Endothelial cell of umbilical vein (primary cell): Measurements from ENCODE around the gene SPSB3. TPM values are rescaled to one million over a fixed set of nuclear protein-coding genes. Genes with fewer than 3 reads are reported as not detected.

Source experiments
- BruUV-seq: library from RNA; stranded (reverse); fragments of 400-500 nt; replicated peaks from 2 replicates; lab custom pipeline; 2021; lab: Mats Ljungman, UMichigan
- CTCF ChIA-PET: fragments of 300-600, 350-600 bp; sonication (Branson Sonifier 250); formaldehyde crosslinking; loops from one replicate; lab custom pipeline; 2021; ENCODE audit warnings: antibody characterized with exemption, inconsistent platforms; lab: Charles Lee
- POLR2A ChIA-PET: fragments of 300-600, 350-600 bp; sonication (Branson Sonifier 250); formaldehyde crosslinking; loops from one replicate; lab custom pipeline; 2021; ENCODE audit warnings: antibody characterized with exemption, inconsistent platforms; lab: Charles Lee
- DNase-seq: peaks from one replicate; pipeline ENCODE4 v3.0.0-alpha.2; 2011; ENCODE audit warnings: low read depth, low spot score
- FAIRE-seq: peaks from 2 replicates; lab custom pipeline; 2011; peaks lifted over from hg19 to GRCh38; lab: Jason Lieb, UNC
- H2AFZ ChIP-seq: 2 replicates; pipeline ENCODE4 v1.6.0; 2012; ENCODE audit warnings: low read depth, low read length, control low read depth, inconsistent platforms
- H3K27ac ChIP-seq: 2 replicates; pipeline ENCODE4 v1.5.1; 2011; ENCODE audit warnings: low read depth, mild to moderate bottlenecking, control low read depth, low read length, moderate library complexity; ENCODE audit not compliant: insufficient read depth
- H3K27me3 ChIP-seq, 2 experiments: 2 replicates each; pipeline versions ENCODE4 v1.6.0 to v1.6.1; 2011; ENCODE audit warnings: low read length in 2 of 2, mixed read lengths in 1 of 2; ENCODE audit not compliant: control insufficient read depth in 2 of 2, insufficient read depth in 2 of 2
- H3K36me3 ChIP-seq, 2 experiments: 2 replicates in 1 of 2; 3 replicates in 1 of 2; pipeline ENCODE4 v1.5.1; 2011; ENCODE audit warnings: low read length in 2 of 2, mild to moderate bottlenecking in 1 of 2, moderate library complexity in 1 of 2; ENCODE audit not compliant: control insufficient read depth in 2 of 2, insufficient read depth in 2 of 2; ENCODE audit errors: extremely low read depth in 1 of 2
- H3K4me1 ChIP-seq: 3 replicates; pipeline ENCODE4 v1.5.1; 2011; ENCODE audit warnings: mild to moderate bottlenecking, low read length; ENCODE audit not compliant: control insufficient read depth, insufficient read depth; ENCODE audit errors: extremely low read depth
- H3K4me2 ChIP-seq: 2 replicates; pipeline ENCODE4 v1.6.1; 2011; ENCODE audit warnings: low read length, control low read depth, mixed read lengths; ENCODE audit not compliant: insufficient read depth
- H3K4me3 ChIP-seq, 3 experiments: fragments of 200-600 bp in 1 of 3; sonication (generic), shearing (Covaris generic) in 1 of 3; replicated peaks in 1 of 3; 2 replicates each; pipeline ENCODE4 v1.5.1; 2011 to 2016; ENCODE audit warnings: control low read depth in 3 of 3, low read length in 3 of 3, mild to moderate bottlenecking in 2 of 3, inconsistent platforms in 1 of 3, low read depth in 1 of 3, moderate library complexity in 1 of 3; ENCODE audit not compliant: insufficient read depth in 1 of 3
- H3K79me2 ChIP-seq: 2 replicates; pipeline ENCODE4 v1.6.0; 2012; ENCODE audit warnings: low read length, inconsistent platforms; ENCODE audit not compliant: control insufficient read depth, insufficient read depth
- H3K9ac ChIP-seq: replicated peaks from 2 replicates; pipeline ENCODE3; 2011; ENCODE audit warnings: low read length, control low read depth; ENCODE audit not compliant: insufficient read depth; ENCODE audit errors: extremely low read depth
- H3K9me1 ChIP-seq: replicated peaks from 3 replicates; pipeline ENCODE4 v1.6.0; 2011; ENCODE audit warnings: mild to moderate bottlenecking, low read length; ENCODE audit not compliant: control insufficient read depth, insufficient read depth; ENCODE audit errors: extremely low read depth
- H3K9me3 ChIP-seq: replicated peaks from 2 replicates; pipeline ENCODE4 v1.5.1; 2012; ENCODE audit warnings: low read length, inconsistent platforms; ENCODE audit not compliant: control insufficient read depth, insufficient read depth
- H4K20me1 ChIP-seq: replicated peaks from 2 replicates; pipeline ENCODE3; 2011; ENCODE audit warnings: mild to moderate bottlenecking, low read length; ENCODE audit not compliant: control insufficient read depth, insufficient read depth; ENCODE audit errors: extremely low read depth
- CTCF ChIP-seq, 2 donors: IDR thresholded peaks; 1 replicate in 1 of 2; 2 replicates in 1 of 2; pipeline ENCODE4 v1.5.1; 2011; ENCODE audit warnings: low read length in 2 of 2, mild to moderate bottlenecking in 2 of 2, moderate library complexity in 2 of 2, control low read depth in 1 of 2, inconsistent platforms in 1 of 2, low read depth in 1 of 2; ENCODE audit not compliant: insufficient read depth in 1 of 2; ENCODE audit errors: extremely low read depth in 1 of 2
- EZH2 ChIP-seq: IDR thresholded peaks from 2 replicates; pipeline ENCODE4 v1.6.1; 2012; ENCODE audit warnings: borderline replicate concordance, low read depth, mild to moderate bottlenecking, moderate library complexity, low read length, inconsistent platforms; ENCODE audit not compliant: severe bottlenecking
- FOS ChIP-seq: IDR thresholded peaks from 2 replicates; pipeline ENCODE4 v1.6.1; 2011; ENCODE audit warnings: mild to moderate bottlenecking, low read length, moderate library complexity, borderline replicate concordance; ENCODE audit not compliant: insufficient read depth
- GATA2 ChIP-seq: IDR thresholded peaks from 2 replicates; pipeline ENCODE4 v1.7.0; 2011; ENCODE audit warnings: low read depth, mild to moderate bottlenecking, moderate library complexity, mixed read lengths, low read length; ENCODE audit not compliant: insufficient read length, insufficient read depth
- JUN ChIP-seq: IDR thresholded peaks from 2 replicates; pipeline ENCODE4 v1.6.1; 2011; ENCODE audit warnings: borderline replicate concordance, low read depth; ENCODE audit not compliant: insufficient read length, insufficient read depth
- MAX ChIP-seq: IDR thresholded peaks from 2 replicates; pipeline ENCODE4 v1.6.1; 2011; ENCODE audit not compliant: insufficient read depth, insufficient read length
- MYC ChIP-seq: IDR thresholded peaks from one replicate; pipeline ENCODE4 v1.6.1; 2011; ENCODE audit warnings: mild to moderate bottlenecking, low read depth, low read length
- POLR2A ChIP-seq: IDR thresholded peaks from 2 replicates; pipeline ENCODE4 v1.6.1; 2012; ENCODE audit warnings: low read depth, mild to moderate bottlenecking, control low read depth, low read length
- POLR2AphosphoS5 ChIP-seq: IDR thresholded peaks from 2 replicates; pipeline ENCODE4 v1.6.1; 2012; ENCODE audit warnings: low read depth, mild to moderate bottlenecking, control low read depth, low read length, moderate library complexity; ENCODE audit not compliant: insufficient read depth
- dilution Hi-C: fragments of 300-500 bp; cut with MboI; formaldehyde crosslinking; loops from one replicate; pipeline ENCODE4 v1.15.0; 2019; ENCODE audit warnings: low sequenced_read_pairs; ENCODE audit not compliant: extremely low pct_ligation_motif_present
- intact Hi-C: fragments of 100-400 bp; cut with micrococcal nuclease; formaldehyde crosslinking; loops from one replicate; pipeline ENCODE4 v1.10.0; 2022
- polyA plus RNA-seq, 4 experiments: library from polyadenylated mRNA; depleted of rRNA in 3 of 4; stranded (reverse) in 3 of 4; unstranded in 1 of 4; fragments of >200 nt; gene quantifications; 2 replicates each; pipeline versions ENCODE4 v1.2.1 to v1.2.3, GENCODE V29; 2011 to 2012; ENCODE audit warnings: missing spikeins in 1 of 4
- total RNA-seq: library from RNA; stranded (reverse); gene quantifications from 2 replicates; pipeline ENCODE4 v1.2.3, GENCODE V29; 2021

Gene SPSB3
- total and polyA plus RNA-seq, 2 donors (not counting 3 experiments of a cell fraction or from before 2014, with no cell fraction given), result 39.0 to 86.2 TPM

- Histone ChIP-seq H3K9me3 (no peaks in the 10 kb centered on the region), H3K4me3 (no peak overlapping the region), H2AFZ (no peak overlapping the region), H3K27ac (no peak overlapping the region), H3K36me3 (peaks cover 3 to 34% of the 10 kb centered on the region in 2 experiments), H3K9ac (no peak overlapping the region), H3K27me3 (no peaks in the 10 kb centered on the region), H4K20me1 (no peaks in the 10 kb centered on the region), H3K9me1 (no peaks in the 10 kb centered on the region), H3K4me1 (peaks cover 19% of the 10 kb centered on the region), H3K4me2 (no peak overlapping the region), H3K79me2 (peaks cover 16% of the 10 kb centered on the region)
- FAIRE-seq (no peak), DNase-seq (no peak)
- dilution Hi-C loops, result no loop called here
- intact Hi-C loops, result no loop called here
- POLR2A ChIA-PET, result interaction anchor here (1.3 kb wide), 1 partner anchor 13 kb away, joined by 3 read pairs; the partner anchor contains the start of genes NUBP2 and SPSB3
- CTCF ChIA-PET, result interaction anchor here (1.2 to 1.5 kb wide), 5 partner anchors 10 to 275 kb away, joined by 3 to 11 read pairs (median 5); partner anchors contain the start of gene MAPK8IP3
- TF ChIP-seq POLR2AphosphoS5, result no peak
- no peak for TF ChIP-seq MYC
- no peak for TF ChIP-seq MAX
- TSS peak; percentile 7 for BruUV-seq
Measured at GRCh38 chr16:1769402-1770300, 12.7 kb downstream of the SPSB3 start.

GRCh38 chr16:1768767-1769401, 13.5 kb downstream of the SPSB3 start:
- no TSS peak for BruUV-seq
- CTCF ChIA-PET, result interaction anchor here (1.3 to 1.5 kb wide), 2 partner anchors 63 to 275 kb away, joined by 3 to 5 read pairs; partner anchors contain the start of gene MAPK8IP3
- Histone ChIP-seq H3K27me3 (no peaks in the 10 kb centered on the region), H3K4me1 (peaks cover 12% of the 10 kb centered on the region), H4K20me1 (no peaks in the 10 kb centered on the region), H3K9me1 (no peaks in the 10 kb centered on the region), H3K27ac (no peak overlapping the region), H3K4me2 (no peak overlapping the region), H3K79me2 (peaks cover 10% of the 10 kb centered on the region), H2AFZ (no peak overlapping the region), H3K36me3 (peaks cover 3 to 40% of the 10 kb centered on the region in 2 experiments), H3K9me3 (no peaks in the 10 kb centered on the region), H3K4me3 (no peak overlapping the region), H3K9ac (no peak overlapping the region)
- dilution Hi-C loops, result no loop called here
- intact Hi-C loops, result no loop called here
- FAIRE-seq (no peak), DNase-seq (no peak)
- POLR2A ChIA-PET, result interaction anchor here (1.3 kb wide), 1 partner anchor 14 kb away, joined by 3 read pairs; the partner anchor contains the start of genes NUBP2 and SPSB3
- TF ChIP-seq GATA2 (no peak), MAX (no peak), MYC (no peak), POLR2AphosphoS5 (no peak), JUN (no peak), EZH2 (no peak), CTCF (IDR thresholded peaks at IDR 0.05; ENCODE audit: extremely low read depth in 1 of 2, insufficient read depth in 1 of 2, low read depth in 1 of 2, low read length in 2 of 2) (no peak), FOS (no peak), POLR2A (no peak)
